ENCODE measurements around the gene UBAP2.

UBAP2 gene

DNA sequence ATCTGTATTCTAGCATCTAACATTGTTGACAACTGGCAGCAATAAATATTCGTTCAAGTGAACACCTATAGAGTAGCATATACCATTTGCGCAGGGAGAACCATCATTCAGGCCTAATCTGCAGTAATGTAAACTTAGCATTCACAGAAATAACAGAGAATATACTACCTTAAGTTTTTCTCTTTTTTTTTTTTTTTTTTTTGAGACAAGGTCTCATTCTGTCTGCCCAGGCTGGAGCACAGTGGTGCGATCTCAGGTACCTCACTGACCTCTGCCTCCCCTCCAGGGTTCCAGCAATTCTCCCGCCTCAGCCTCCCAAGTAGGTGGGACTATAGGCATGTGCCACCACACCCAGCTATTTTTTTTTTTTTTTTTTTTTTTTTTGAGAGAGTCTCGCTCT, 12.1 kb downstream of the UBAP2 start:
- DNase-seq (ENCODE audit: low spot score): no peak
- in situ Hi-C loops (cut with MboI; ENCODE audit: low pct_unique_long_range_greater_than_20kb, low sequenced_read_pairs, unreplicated experiment): no loop called here
- TF ChIP-seq, protein P1, sequence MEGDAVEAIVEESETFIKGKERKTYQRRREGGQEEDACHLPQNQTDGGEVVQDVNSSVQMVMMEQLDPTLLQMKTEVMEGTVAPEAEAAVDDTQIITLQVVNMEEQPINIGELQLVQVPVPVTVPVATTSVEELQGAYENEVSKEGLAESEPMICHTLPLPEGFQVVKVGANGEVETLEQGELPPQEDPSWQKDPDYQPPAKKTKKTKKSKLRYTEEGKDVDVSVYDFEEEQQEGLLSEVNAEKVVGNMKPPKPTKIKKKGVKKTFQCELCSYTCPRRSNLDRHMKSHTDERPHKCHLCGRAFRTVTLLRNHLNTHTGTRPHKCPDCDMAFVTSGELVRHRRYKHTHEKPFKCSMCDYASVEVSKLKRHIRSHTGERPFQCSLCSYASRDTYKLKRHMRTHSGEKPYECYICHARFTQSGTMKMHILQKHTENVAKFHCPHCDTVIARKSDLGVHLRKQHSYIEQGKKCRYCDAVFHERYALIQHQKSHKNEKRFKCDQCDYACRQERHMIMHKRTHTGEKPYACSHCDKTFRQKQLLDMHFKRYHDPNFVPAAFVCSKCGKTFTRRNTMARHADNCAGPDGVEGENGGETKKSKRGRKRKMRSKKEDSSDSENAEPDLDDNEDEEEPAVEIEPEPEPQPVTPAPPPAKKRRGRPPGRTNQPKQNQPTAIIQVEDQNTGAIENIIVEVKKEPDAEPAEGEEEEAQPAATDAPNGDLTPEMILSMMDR (IDR thresholded peaks at IDR 0.05; ENCODE audit: extremely low read depth, insufficient read depth, missing control alignments): no peak

DNA sequence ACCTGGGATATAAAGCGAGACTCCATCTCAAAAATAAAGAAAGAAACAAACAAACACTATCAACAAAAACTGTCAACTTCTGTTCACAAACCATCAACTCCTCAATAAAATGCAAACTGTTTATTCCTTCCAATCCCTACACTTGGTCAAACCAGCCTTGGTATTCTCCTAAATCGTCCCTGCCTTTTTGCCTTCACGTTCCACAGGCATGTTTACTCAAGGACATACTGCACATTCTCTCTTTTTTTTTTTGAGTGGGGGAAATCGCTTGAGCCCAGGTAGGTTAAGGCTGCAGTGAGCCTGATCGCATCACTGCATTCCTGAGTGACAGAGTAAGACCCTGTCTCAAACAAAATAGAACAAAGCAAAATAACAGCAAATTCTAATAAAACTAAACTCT, 13.0 kb downstream of the UBAP2 start:
- in situ Hi-C loops (cut with MboI; ENCODE audit: low pct_unique_long_range_greater_than_20kb, low sequenced_read_pairs, unreplicated experiment): no loop called here
- no peak for DNase-seq (ENCODE audit: low spot score)
- TF ChIP-seq, protein P1 (IDR thresholded peaks at IDR 0.05; ENCODE audit: extremely low read depth, insufficient read depth, missing control alignments): no peak

DNA sequence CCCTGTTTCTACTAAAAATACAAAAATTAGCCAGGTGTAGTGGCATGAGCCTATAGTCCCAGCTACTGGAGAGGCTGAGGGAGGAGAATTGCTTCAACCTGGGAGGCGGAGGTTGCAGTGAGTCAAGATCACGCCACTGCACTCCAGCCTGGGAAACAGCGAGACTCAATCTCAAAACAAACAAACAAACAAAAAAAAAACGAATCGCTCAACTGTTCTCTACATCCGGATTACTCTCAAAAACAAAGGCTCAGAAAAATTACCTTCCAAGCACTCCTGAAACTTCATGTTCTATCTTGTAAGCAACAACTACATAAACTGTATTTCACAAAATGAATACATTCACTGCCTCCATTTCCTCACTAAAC, 14.0 kb downstream of the UBAP2 start:
- TF ChIP-seq, protein P1 (IDR thresholded peaks at IDR 0.05; ENCODE audit: extremely low read depth, insufficient read depth, missing control alignments): no peak

DNA sequence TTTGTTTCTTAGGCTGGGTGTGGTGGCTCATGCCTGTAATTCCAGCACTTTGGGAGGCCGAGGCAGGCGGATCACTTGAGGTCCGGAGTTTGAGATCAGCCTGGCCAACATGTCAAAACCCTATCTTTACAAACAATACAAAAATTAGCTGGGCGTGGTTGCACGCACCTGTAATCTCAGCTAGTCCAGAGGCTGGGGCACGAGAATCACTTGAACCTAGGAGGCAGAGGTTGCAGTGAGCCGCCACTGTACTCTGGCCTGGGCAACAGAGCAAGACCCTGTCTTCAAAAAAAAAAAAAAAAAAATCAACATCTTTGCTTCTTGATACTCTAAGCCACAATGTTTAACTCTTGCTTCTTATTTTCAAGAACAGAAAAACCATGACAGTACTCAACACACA, 16.1 kb downstream of the UBAP2 start:
- DNase-seq (ENCODE audit: low spot score): no peak
- TF ChIP-seq, protein P1 (IDR thresholded peaks at IDR 0.05; ENCODE audit: extremely low read depth, insufficient read depth, missing control alignments): no peak
- in situ Hi-C loops (cut with MboI; ENCODE audit: low pct_unique_long_range_greater_than_20kb, low sequenced_read_pairs, unreplicated experiment): no loop called here

More for the DNA sequence above, 14.0 kb downstream of the UBAP2 start:
- no peak for DNase-seq (ENCODE audit: low spot score)
- in situ Hi-C loops (cut with MboI; ENCODE audit: low pct_unique_long_range_greater_than_20kb, low sequenced_read_pairs, unreplicated experiment): no loop called here

DNA sequence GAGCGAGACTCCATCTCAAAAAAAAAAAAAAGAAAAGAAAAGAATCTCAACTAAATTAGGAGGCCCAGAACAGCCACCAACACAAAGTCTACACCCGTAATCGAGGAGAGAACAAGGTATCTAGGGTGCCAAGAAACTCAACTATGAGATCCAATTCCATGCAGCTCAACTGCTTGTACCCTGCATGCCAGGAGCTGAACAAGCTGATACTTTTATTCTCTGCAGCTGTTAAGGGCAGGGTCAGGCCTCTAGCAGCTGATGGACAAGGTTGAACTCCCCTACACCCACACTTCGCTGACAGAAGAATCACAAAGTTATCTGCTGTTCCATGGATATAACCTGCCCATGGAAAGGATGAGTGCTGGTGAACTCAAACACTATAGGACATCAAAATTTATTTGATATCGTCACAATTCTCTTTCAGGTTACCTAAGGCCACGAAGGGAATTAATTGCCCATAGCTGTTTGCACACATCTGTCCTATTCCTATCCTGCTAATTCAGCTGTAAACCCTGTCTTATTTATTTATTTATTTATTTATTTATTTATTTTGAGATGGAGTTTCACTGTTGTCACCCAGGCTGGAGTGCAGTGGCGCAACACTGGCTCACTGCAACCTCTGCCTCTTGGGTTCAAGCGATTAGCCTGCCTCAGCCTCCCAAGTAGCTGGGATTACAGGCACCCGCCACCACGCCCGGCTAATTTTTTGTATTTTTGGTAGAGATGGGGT, 20.7 kb downstream of the UBAP2 start:
- TF ChIP-seq, protein P1 (IDR thresholded peaks at IDR 0.05; ENCODE audit: extremely low read depth, insufficient read depth, missing control alignments): no peak
- no peak for DNase-seq (ENCODE audit: low spot score)
- in situ Hi-C loops (cut with MboI; ENCODE audit: low pct_unique_long_range_greater_than_20kb, low sequenced_read_pairs, unreplicated experiment): no loop called here

DNA sequence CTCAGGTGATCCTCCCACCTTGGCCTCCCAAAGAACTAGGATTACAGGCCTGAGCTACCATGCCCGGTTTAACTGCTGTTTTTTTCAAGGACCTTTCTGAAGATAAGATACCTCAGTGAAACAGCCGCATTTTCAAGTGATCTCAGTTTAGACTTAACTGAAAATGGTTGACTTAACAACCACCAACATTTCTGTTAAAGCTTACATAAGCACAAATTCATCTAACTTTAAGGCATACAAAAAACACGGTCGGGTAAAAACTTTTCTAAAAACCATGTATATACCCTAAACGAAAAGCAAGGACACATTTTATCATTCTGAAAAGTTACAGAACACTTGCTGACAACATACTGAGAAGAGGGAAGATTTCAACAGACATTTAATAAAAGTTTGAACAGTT, 22.9 kb downstream of the UBAP2 start:
- TF ChIP-seq, protein P1 (IDR thresholded peaks at IDR 0.05; ENCODE audit: extremely low read depth, insufficient read depth, missing control alignments): no peak
- no peak for DNase-seq (ENCODE audit: low spot score)
- in situ Hi-C loops (cut with MboI; ENCODE audit: low pct_unique_long_range_greater_than_20kb, low sequenced_read_pairs, unreplicated experiment): no loop called here

Measured in GM13977 (cell line).